ENCODE measurements around the gene TEX28. TPM values are rescaled to one million over a fixed set of nuclear protein-coding genes. Genes with fewer than 3 reads are reported as not detected.
"Not testable (repeated sequence)": the region's sequence is repeated elsewhere in the genome, so short reads cannot be mapped to it uniquely, and the experiment has no call there.

Gene TEX28, protein sequence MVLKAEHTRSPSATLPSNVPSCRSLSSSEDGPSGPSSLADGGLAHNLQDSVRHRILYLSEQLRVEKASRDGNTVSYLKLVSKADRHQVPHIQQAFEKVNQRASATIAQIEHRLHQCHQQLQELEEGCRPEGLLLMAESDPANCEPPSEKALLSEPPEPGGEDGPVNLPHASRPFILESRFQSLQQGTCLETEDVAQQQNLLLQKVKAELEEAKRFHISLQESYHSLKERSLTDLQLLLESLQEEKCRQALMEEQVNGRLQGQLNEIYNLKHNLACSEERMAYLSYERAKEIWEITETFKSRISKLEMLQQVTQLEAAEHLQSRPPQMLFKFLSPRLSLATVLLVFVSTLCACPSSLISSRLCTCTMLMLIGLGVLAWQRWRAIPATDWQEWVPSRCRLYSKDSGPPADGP
- total RNA-seq, result not detected
- not detected for polyA plus RNA-seq

DNA sequence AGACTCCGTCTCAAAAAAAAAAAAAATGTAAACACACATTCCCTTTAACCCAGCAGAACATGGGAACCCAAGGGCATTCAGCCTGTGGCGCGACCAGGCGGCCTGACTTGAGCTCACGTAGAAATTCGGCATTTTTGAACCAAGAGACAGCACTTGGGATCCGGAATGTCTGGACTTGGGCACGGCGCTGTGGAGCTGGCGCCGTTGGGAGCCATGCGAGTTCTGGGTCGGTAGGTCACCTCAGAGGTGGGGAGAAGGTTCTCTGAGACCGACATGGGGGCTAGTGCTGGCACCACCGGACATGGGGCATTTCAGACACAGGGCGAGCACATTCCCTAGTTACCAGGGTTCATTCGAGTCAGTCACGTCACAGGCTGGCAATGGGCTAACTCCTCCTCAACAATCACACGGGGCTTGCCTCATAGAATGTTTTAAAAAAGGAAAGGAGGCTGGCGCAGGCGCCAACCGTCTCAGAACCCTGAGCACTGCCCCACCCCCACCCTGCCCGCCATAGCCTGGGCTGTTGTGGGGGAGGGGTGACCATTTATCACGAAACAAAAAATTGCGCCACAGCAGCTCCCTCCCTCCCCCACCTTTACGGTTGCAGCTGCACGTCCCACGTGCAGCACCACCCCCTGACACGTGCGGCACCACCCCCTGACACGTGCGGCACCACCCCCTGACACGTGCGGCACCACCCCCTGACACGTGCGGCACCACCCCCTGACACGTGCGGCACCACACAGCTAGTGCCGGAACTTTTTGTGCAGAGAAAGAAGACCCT, at the start of gene TEX28:
Gene TEX28, minus strand, starts transcription at position 334 of the 784 bp plus-strand sequence. CDS start 3,007 bp downstream, outside the sequence.
- no peaks in the 10 kb centered on the region for H3K36me3 ChIP-seq (ENCODE audit: insufficient read depth)
- no peak for DNase-seq (ENCODE audit: extremely low spot score)
- no peak within 1 kb of the TSS for H3K4me3 ChIP-seq (ENCODE audit: low read depth, low read length)
- WGBS, result 93% methylated on average over 39 of the region's 39 CpGs
- H3K4me1 ChIP-seq (ENCODE audit: insufficient read depth), result no peaks in the 10 kb centered on the region
- no peak within 1 kb of the TSS for H3K27ac ChIP-seq (ENCODE audit: low read depth)

DNA sequence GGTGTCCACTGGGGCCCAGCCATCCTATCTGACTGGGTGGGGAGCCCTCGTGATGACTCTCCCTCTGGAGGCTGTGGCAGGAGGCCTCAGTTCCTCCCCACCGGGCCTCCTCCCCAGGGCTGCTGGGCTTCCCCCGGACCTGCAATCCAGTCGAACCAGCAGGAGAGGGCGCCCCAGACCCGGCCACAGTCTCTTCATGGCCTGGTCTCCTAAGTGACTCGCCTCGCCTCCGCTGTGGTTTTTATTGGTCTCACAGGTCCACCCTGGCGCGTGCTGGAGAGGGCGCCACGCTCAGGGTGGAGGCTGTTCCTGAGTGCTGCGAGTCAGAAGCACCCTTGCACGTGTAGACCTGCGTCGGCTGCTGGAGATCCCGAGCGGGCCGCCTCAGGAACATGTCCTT, 48.7 kb upstream of the TEX28 start:
- not testable (repeated sequence) for H3K4me3 ChIP-seq (ENCODE audit: low read depth, low read length); H3K4me1 ChIP-seq (ENCODE audit: insufficient read depth); H3K27ac ChIP-seq (ENCODE audit: low read depth); DNase-seq (ENCODE audit: extremely low spot score); H3K36me3 ChIP-seq (ENCODE audit: insufficient read depth)
- no CpG with 5 or more reads among the region's 20 CpGs for WGBS

DNA sequence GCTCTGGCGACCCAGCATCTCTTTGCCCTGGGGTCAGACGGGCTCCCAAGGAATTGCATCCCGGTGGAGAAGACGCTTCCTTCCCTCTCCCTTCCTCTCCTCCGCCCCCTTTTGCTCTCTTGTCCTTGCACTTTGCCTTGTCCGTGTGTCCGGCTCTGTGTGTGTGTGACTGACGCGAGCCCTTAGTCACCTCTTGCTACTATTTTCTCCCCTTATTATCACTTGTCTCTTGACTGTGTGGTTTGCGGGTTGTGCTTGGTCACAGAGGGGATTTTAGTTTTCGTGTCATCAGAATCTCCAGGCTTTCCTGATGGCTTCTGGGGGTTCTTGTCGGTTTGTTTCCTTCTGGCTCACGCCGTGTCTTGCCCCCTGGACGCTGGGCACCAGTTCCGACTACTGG, 48.1 kb upstream of the TEX28 start:
- not testable (repeated sequence) for H3K4me3 ChIP-seq (ENCODE audit: low read depth, low read length); H3K27ac ChIP-seq (ENCODE audit: low read depth); H3K4me1 ChIP-seq (ENCODE audit: insufficient read depth); H3K36me3 ChIP-seq (ENCODE audit: insufficient read depth); DNase-seq (ENCODE audit: extremely low spot score)
- WGBS, result no CpG with 5 or more reads among the region's 16 CpGs

DNA sequence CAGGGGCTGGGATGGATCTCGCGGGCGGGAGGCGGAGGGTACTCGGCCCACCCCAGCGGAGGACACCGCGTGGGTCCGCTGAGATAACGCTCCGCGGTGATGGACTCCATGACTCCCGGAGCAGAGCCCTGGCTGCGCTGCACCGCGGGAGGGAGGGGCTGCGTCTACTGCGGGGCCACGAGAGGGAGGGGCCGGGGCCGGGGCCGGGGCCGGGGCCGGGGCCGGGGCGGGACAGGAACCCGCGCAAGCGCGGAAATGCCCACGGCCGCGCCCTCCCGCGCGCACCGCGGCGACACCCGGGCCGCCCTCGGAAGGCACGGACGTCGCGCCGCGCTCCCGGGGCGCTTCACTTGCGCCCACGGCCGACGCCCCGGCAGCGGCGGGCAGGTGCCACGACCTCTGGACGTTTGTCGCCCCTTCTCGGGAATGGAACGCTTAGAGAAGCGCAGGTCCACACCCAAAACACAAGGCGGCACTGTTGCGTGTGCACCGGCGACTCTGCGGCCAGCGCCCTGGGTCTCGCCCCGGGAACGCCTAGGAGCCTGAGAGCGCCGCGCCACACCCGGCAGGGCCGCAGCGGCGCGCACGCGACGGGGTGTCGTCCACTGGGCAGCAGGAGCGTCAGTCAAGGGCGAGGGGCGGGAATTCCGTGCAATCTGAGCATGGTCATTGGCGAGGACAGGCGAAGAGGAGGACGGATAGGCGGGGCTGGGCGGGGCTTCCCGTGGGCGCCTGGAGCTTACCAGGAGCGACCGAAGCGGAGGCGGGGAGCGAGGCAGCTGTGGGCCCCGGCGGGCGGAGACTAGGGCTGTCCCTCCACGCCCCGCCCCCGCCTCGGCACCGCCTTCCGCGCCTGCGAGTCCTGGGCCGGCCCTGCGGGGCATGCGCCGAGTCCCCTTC, 46.7 kb upstream of the TEX28 start:
- 0% methylated on average over 17 of the region's 115 CpGs for WGBS
- not testable (repeated sequence) for DNase-seq (ENCODE audit: extremely low spot score); H3K4me3 ChIP-seq (ENCODE audit: low read depth, low read length); H3K27ac ChIP-seq (ENCODE audit: low read depth); H3K36me3 ChIP-seq (ENCODE audit: insufficient read depth); H3K4me1 ChIP-seq (ENCODE audit: insufficient read depth)

DNA sequence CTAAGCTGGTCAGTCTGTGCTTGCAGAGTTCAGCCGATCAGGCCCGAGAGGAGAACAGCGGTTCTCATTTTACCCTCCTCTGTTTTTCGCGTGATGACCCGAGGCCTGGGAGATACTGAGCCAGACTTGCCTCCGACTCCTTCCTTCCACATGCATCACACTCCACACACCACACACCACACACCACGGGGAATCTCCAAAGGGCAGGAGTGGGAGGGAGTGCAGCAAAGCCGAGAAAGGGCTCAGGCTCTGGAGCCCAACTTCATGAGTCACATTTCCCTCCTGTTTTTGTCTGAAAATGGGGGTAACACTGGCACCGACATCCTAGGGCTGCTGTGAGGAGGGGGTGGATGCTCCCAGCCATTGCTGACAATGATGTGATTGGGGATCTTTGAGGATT, 39.6 kb upstream of the TEX28 start:
- Histone ChIP-seq H3K4me1 (ENCODE audit: insufficient read depth) (no peaks in the 10 kb centered on the region), H3K27ac (ENCODE audit: low read depth) (no peak overlapping the region), H3K36me3 (ENCODE audit: insufficient read depth) (no peaks in the 10 kb centered on the region), H3K4me3 (ENCODE audit: low read depth, low read length) (no peak overlapping the region)
- 75% methylated on average over 10 of the region's 10 CpGs for WGBS
- DNase-seq (ENCODE audit: extremely low spot score), result no peak

DNA sequence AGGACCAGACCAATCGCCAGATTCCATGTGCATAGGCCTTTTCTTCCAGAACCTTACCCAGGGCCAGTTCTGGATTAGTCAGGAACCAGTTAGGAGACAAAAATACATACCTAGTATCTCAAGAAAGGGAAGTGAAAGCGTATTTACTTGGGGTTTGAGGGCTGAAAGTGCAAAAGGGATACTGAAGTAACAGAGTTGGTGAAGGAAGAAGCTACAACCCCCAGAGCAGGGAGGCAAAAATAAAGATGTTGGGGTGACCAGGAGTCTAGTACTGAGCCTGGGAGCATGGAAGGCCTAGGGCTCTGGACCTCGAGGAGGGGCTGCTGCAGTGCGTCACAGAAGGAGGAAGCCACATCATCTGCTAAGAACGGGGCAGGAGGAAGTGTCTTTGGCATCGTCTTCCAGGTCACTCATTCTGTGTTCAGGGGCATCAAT, 38.9 kb upstream of the TEX28 start:
- Histone ChIP-seq H3K4me1 (ENCODE audit: insufficient read depth) (no peaks in the 10 kb centered on the region), H3K27ac (ENCODE audit: low read depth) (no peak overlapping the region), H3K4me3 (ENCODE audit: low read depth, low read length) (no peak overlapping the region), H3K36me3 (ENCODE audit: insufficient read depth) (no peaks in the 10 kb centered on the region)
- WGBS, result 79% methylated on average over 6 of the region's 6 CpGs
- no peak for DNase-seq (ENCODE audit: extremely low spot score)

DNA sequence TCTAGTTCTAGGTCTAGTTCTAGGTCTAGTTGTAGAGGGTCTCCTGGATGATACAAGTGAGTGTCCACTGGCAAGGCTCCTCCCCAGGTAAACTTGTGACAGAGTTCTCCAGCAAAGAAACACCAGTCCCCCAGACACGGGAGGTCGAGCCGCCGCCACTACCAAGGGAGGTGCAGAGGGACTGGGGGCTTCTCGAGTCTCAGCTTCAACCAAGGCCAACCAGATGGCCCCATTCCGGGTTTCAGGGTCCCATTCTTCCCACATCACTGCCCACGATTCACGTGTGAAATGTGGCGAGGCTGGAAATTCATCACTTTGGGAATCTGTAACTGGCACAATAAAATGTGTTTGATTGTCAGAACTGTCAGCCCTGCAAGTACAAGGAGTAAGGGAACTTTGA, 38.2 kb upstream of the TEX28 start:
- Histone ChIP-seq H3K4me1 (ENCODE audit: insufficient read depth) (no peaks in the 10 kb centered on the region), H3K27ac (ENCODE audit: low read depth) (no peak overlapping the region), H3K36me3 (ENCODE audit: insufficient read depth) (no peaks in the 10 kb centered on the region), H3K4me3 (ENCODE audit: low read depth, low read length) (no peak overlapping the region)
- 95% methylated on average over 9 of the region's 9 CpGs for WGBS
- no peak for DNase-seq (ENCODE audit: extremely low spot score)

DNA sequence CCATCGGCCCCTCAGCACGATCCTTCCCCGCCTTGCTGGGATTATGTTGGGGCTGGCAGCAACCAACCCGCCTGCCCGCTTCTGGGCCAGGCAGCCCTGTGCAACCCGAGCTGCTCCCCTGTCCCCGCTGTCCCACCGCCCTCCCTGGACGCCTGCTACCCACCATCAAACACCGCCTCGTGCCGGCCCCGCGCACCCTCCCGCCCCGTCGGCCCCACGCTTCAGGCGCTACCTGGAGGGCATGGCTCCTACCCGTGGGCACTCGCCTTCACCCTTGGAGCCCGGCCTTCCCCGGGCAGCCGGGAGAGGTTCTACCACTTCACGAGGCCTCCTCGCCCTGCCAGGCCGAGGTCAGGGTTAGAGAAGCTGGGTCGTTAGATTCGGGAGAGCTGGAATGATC, 37.6 kb upstream of the TEX28 start:
- Histone ChIP-seq H3K4me3 (ENCODE audit: low read depth, low read length) (no peak overlapping the region), H3K4me1 (ENCODE audit: insufficient read depth) (no peaks in the 10 kb centered on the region), H3K27ac (ENCODE audit: low read depth) (no peak overlapping the region), H3K36me3 (ENCODE audit: insufficient read depth) (no peaks in the 10 kb centered on the region)
- no peak for DNase-seq (ENCODE audit: extremely low spot score)
- 93% methylated on average over 29 of the region's 29 CpGs for WGBS

DNA sequence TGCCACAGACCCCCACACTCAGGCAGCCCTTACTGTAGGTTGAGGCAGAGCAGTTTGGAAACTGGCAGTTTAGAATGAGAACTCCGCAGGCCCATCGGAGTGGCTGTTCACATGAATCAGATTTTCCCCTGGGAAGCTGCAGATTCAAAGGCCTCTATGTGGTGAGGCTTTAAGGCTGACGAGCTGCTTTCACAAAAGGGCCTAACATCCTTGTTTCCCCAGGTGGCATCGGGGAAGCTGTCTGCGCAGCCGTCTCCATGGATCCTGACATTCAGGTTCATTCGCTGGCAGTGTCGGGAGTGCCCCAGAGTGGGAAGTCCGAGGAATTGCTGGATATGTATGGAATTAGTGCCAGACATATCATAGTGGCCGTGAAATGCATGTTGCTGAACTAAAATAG, 34.4 kb upstream of the TEX28 start:
- DNase-seq (ENCODE audit: extremely low spot score), result no peak
- Histone ChIP-seq H3K4me3 (ENCODE audit: low read depth, low read length) (no peak overlapping the region), H3K36me3 (ENCODE audit: insufficient read depth) (no peaks in the 10 kb centered on the region), H3K27ac (ENCODE audit: low read depth) (no peak overlapping the region), H3K4me1 (ENCODE audit: insufficient read depth) (no peaks in the 10 kb centered on the region)
- WGBS, result 79% methylated on average over 10 of the region's 10 CpGs

DNA sequence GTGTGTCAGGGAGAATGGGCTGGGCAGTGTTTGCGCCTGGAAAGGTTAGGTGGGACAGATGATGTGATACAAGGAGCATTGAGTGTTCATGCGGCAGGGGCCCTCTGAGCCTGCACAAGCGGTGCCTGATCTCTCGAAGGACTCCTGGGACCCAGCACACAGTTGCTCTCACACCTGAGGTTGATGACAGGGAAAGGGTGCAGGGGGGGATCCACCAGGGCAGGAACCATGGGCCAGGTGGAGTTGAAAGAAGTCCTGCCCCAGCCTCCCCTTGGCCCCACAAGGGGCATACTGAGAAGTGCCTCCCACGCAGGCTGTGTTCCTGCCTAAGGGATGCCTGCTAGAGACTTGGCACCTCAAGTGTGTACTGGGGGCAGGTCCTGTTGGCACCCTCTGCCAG, 33.7 kb upstream of the TEX28 start:
- WGBS, result 95% methylated on average over 5 of the region's 5 CpGs

DNA sequence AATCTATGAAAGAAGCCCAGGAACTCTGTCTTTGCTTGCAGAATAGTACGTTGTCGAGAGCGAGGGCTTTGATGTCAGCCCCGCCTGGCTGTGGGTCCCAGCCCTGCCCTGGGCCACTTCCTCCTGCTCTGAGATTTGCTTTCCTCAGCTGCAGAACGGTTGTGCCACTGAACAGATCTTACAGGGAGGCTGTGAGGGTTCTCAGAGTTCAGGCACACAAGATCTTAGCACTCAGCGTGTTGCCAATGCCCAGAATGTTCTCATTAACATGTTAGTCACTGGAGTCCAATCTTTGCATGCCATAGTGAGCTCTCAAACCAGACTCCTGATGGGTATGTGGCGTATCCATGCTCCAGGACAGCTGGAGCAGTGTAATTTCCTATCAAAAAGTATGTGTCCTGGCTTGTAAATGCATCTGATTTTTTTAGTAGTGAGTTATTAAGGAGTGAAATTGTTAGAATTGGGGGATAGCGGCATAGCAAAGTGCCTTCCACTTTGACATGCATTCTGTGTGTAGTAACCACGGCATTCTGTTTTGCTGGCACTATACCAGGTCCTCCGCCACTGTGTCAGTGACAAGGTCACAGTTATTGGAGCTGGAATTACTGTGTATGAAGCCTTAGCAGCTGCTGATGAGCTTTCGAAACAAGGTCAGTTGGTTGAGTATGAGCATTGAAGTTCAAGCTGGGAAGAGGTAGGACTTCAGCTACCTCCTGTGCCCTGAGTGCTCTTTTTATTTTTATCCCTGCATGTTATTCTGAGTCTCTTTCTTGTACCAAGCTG, 32.3 kb upstream of the TEX28 start:
- 47% methylated on average over 11 of the region's 11 CpGs for WGBS
- H3K27ac ChIP-seq (ENCODE audit: low read depth), result no peak overlapping the region
- H3K4me3 ChIP-seq (ENCODE audit: low read depth, low read length), result no peak overlapping the region

More for the DNA sequence above, 33.7 kb upstream of the TEX28 start:
- no peak overlapping the region for H3K27ac ChIP-seq (ENCODE audit: low read depth)
- no peaks in the 10 kb centered on the region for H3K36me3 ChIP-seq (ENCODE audit: insufficient read depth)
- no peak for DNase-seq (ENCODE audit: extremely low spot score)
- no peak overlapping the region for H3K4me3 ChIP-seq (ENCODE audit: low read depth, low read length)
- H3K4me1 ChIP-seq (ENCODE audit: insufficient read depth), result no peaks in the 10 kb centered on the region

DNA sequence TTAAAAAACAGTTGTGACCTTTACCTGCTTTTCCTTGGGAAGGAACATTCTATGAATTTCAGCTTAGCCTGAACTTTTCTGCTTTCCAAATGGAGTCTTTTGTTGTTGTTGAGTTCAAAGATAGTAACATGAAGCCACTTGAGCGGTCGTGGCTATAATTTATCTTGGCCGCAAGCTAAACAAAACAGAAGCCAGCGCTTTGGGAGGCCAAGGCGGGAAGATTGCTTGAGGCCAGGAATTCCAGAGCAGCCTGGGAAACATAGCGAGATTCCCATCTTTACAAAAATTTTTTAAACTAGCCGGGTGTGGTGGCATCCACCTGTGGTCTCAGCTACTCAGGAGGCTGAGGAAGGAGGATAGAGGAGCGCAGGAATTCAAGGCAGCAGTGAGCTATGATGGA, 30.6 kb upstream of the TEX28 start:
- DNase-seq (ENCODE audit: extremely low spot score), result no peak
- Histone ChIP-seq H3K4me3 (ENCODE audit: low read depth, low read length) (no peak overlapping the region), H3K4me1 (ENCODE audit: insufficient read depth) (no peaks in the 10 kb centered on the region), H3K27ac (ENCODE audit: low read depth) (no peak overlapping the region), H3K36me3 (ENCODE audit: insufficient read depth) (no peaks in the 10 kb centered on the region)
- WGBS, result 50% methylated on average over 8 of the region's 8 CpGs

More for the DNA sequence above, 32.3 kb upstream of the TEX28 start:
- no peaks in the 10 kb centered on the region for H3K36me3 ChIP-seq (ENCODE audit: insufficient read depth)
- DNase-seq (ENCODE audit: extremely low spot score), result no peak
- no peaks in the 10 kb centered on the region for H3K4me1 ChIP-seq (ENCODE audit: insufficient read depth)

DNA sequence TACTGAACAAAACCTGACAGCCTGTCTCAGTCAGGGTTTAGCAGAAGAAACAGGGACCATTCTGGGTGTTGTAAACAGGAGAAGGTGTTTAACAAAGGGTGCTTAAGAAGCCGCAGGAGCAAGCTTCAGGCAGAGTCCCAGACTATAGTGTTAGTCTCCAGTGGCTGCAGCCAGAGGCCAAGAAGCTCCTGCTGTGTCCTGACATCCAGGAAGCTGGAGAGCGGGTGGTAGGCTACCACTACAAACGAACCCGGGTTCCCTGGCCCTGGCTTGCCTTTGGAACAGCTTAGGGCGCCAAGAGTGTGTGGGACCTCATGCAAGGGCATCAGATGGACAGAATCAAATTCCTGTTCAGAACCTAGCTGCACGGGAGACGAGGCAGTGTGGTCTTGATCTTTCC, 28.6 kb upstream of the TEX28 start:
- 76% methylated on average over 7 of the region's 7 CpGs for WGBS
- H3K4me1 ChIP-seq (ENCODE audit: insufficient read depth), result no peaks in the 10 kb centered on the region
- no peaks in the 10 kb centered on the region for H3K36me3 ChIP-seq (ENCODE audit: insufficient read depth)
- H3K27ac ChIP-seq (ENCODE audit: low read depth), result no peak overlapping the region
- DNase-seq (ENCODE audit: extremely low spot score), result no peak
- H3K4me3 ChIP-seq (ENCODE audit: low read depth, low read length), result no peak overlapping the region

All from urinary bladder (tissue), 4 donors.